MCF 10A (cell line): ENCODE data around the gene AKAP17A. TPM values are rescaled to one million over a fixed set of nuclear protein-coding genes. Genes with fewer than 3 reads are reported as not detected.

ENCODE experiments used
- BruUV-seq: library from RNA; stranded (reverse); fragments of 400-500 nt; replicated peaks from 2 replicates; lab custom pipeline; 2021; lab: Mats Ljungman, UMichigan
- CTCF ChIA-PET: fragments of 300-600 bp; sonication (Branson Sonifier 250); formaldehyde crosslinking; extraction: SDS; loops from one replicate; lab custom pipeline; 2021; ENCODE audit warnings: antibody characterized with exemption, inconsistent platforms; lab: Yijun Ruan, JAX
- POLR2A ChIA-PET: fragments of 300-600, 350-650 bp; sonication (Branson Sonifier 250); formaldehyde crosslinking; extraction: SDS; loops from one replicate; lab custom pipeline; 2020; ENCODE audit warnings: antibody characterized with exemption, inconsistent platforms; lab: Yijun Ruan, JAX
- DNase-seq: peaks from one replicate; pipeline ENCODE4 v3.0.0-alpha.2; 2018; ENCODE audit not compliant: unreplicated experiment
- H3K27ac Mint-ChIP-seq: one replicate; pipeline ENCODE4 v1.8.0; 2022; ENCODE audit warnings: mild to moderate bottlenecking, low read depth, mixed read lengths; ENCODE audit not compliant: unreplicated experiment
- H3K27me3 Mint-ChIP-seq: one replicate; pipeline ENCODE4 v1.8.0; 2022; ENCODE audit warnings: mixed read lengths; ENCODE audit not compliant: insufficient read depth, unreplicated experiment
- H3K36me3 Mint-ChIP-seq: one replicate; pipeline ENCODE4 v1.8.0; 2022; ENCODE audit warnings: mild to moderate bottlenecking, moderate library complexity, mixed read lengths; ENCODE audit not compliant: insufficient read depth, unreplicated experiment
- H3K4me1 Mint-ChIP-seq: one replicate; pipeline ENCODE4 v1.8.0; 2022; ENCODE audit warnings: mixed read lengths; ENCODE audit not compliant: insufficient read depth, unreplicated experiment
- H3K4me3 Mint-ChIP-seq: one replicate; pipeline ENCODE4 v1.8.0; 2022; ENCODE audit warnings: mild to moderate bottlenecking, moderate library complexity, mixed read lengths; ENCODE audit not compliant: unreplicated experiment
- H3K9me3 Mint-ChIP-seq: one replicate; pipeline ENCODE4 v1.8.0; 2022; ENCODE audit warnings: mixed read lengths; ENCODE audit not compliant: unreplicated experiment
- CTCF ChIP-seq: fragments of 200-600 bp; IDR thresholded peaks from one replicate; pipeline ENCODE4 v1.8.0; 2022; ENCODE audit warnings: antibody characterized with exemption, mild to moderate bottlenecking; ENCODE audit not compliant: unreplicated experiment
- intact Hi-C: fragments of 100-400 bp; cut with micrococcal nuclease; formaldehyde crosslinking; loops from 2 replicates; pipeline ENCODE4 v1.14.1; 2022
- total RNA-seq: library from RNA; stranded (reverse); gene quantifications from 2 replicates; pipeline ENCODE4 v1.2.3, GENCODE V29; 2022

AKAP17A gene
- total RNA-seq, 1 experiment from 2014 or later: 76.2 TPM

- Mint-ChIP-seq H3K36me3 (peaks cover 88% of the 10 kb centered on the region), H3K4me3 (no peak overlapping the region), H3K27me3 (no peaks in the 10 kb centered on the region), H3K4me1 (peaks cover 11% of the 10 kb centered on the region), H3K27ac (no peak overlapping the region), H3K9me3 (no peaks in the 10 kb centered on the region)
- intact Hi-C loops: no loop called here
- ChIA-PET POLR2A (no interaction called here), CTCF (no interaction called here)
- TF ChIP-seq CTCF: no peak
- BruUV-seq: no TSS peak
- DNase-seq: no peak
These were observed 5.4 kb downstream of the AKAP17A start for GRCh38 chrX:1596676-1597344.

DNA sequence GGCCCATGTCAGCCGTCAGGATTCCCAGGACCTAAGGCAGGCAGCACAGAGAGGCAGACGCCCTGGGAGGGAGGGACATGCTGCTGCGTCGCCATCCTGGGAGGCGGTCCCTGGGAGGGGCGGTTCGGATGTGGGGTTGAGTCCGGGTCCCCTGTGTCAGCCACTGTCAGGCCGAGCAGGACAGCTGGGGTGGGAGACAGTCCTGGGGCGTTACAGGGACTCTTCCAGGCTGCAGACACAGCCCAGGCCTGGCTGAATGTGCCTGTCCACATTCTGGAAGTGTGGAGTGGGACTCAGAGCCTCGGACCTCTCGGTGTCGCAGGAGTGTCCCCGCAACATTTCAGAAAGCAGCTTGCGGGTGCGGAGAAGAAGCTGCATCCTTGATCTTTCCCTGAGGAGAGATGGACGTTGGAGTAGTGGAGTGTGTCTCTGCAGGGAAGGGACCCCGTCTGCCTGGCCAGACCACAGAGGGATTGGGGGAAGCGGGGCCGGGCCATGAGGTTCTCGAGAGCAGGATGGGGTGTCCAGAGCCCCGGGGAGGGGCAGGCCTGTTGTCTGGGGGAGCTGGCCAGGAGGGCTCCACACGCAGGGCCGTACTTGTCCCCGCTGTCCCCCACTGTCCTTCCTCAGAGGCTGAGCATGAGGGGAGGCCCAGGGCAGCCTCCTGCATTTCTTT lies 6.1 kb downstream of the AKAP17A start:
- intact Hi-C loops: no loop called here
- CTCF ChIA-PET: no interaction called here
- DNase-seq: no peak
- H3K4me3 Mint-ChIP-seq: no peak overlapping the region
- TF ChIP-seq CTCF: no peak
- POLR2A ChIA-PET: no interaction called here
- H3K4me1 Mint-ChIP-seq: peaks cover 11% of the 10 kb centered on the region
- H3K27ac Mint-ChIP-seq: no peak overlapping the region
- H3K27me3 Mint-ChIP-seq: no peaks in the 10 kb centered on the region
- peaks cover 92% of the 10 kb centered on the region for H3K36me3 Mint-ChIP-seq
- BruUV-seq: no TSS peak
- no peaks in the 10 kb centered on the region for H3K9me3 Mint-ChIP-seq

GRCh38 chrX:1598021-1598875 lies 6.8 kb downstream of the AKAP17A start:
- no peak for TF ChIP-seq CTCF
- intact Hi-C loops: no loop called here
- POLR2A ChIA-PET: no interaction called here
- H3K27me3 Mint-ChIP-seq: no peaks in the 10 kb centered on the region
- no peaks in the 10 kb centered on the region for H3K9me3 Mint-ChIP-seq
- no peak overlapping the region for H3K27ac Mint-ChIP-seq
- peaks cover 97% of the 10 kb centered on the region for H3K36me3 Mint-ChIP-seq
- no peak for DNase-seq
- H3K4me1 Mint-ChIP-seq: peaks cover 4% of the 10 kb centered on the region
- H3K4me3 Mint-ChIP-seq: no peak overlapping the region
- no TSS peak for BruUV-seq
- CTCF ChIA-PET: no interaction called here
